Activated CD4-positive, alpha-beta memory T cell treated with anti-CD3 and anti-CD28 coated beads for 36 hours (primary cell): ENCODE data around the gene MYO1H. TPM values are rescaled to one million over a fixed set of nuclear protein-coding genes. Genes with fewer than 3 reads are reported as not detected.

Experiments
- CTCF ChIA-PET: fragments of 350-600 bp; sonication (Branson Sonifier 250); formaldehyde crosslinking; loops from one replicate; lab custom pipeline; 2021; ENCODE audit warnings: antibody characterized with exemption, inconsistent platforms; lab: Charles Lee
- POLR2A ChIA-PET: fragments of 350-600 bp; sonication (Branson Sonifier 250); formaldehyde crosslinking; loops from one replicate; lab custom pipeline; 2021; ENCODE audit warnings: antibody characterized with exemption; lab: Charles Lee
- DNase-seq: peaks from one replicate; pipeline ENCODE4 v3.0.0-alpha.2; 2020
- H3K27ac Mint-ChIP-seq: one replicate; pipeline ENCODE4 v1.8.0; 2021; ENCODE audit warnings: mixed read lengths
- H3K27me3 Mint-ChIP-seq: one replicate; pipeline ENCODE4 v1.8.0; 2021; ENCODE audit warnings: mixed read lengths
- H3K36me3 Mint-ChIP-seq: one replicate; pipeline ENCODE4 v1.8.0; 2021; ENCODE audit warnings: mixed read lengths
- H3K4me1 Mint-ChIP-seq: one replicate; pipeline ENCODE4 v1.8.0; 2021; ENCODE audit warnings: low read depth, mixed read lengths
- H3K4me3 Mint-ChIP-seq: one replicate; pipeline ENCODE4 v1.8.0; 2021; ENCODE audit warnings: mild to moderate bottlenecking, mixed read lengths
- H3K9me3 Mint-ChIP-seq: one replicate; pipeline ENCODE4 v1.8.0; 2021; ENCODE audit warnings: mixed read lengths
- intact Hi-C: fragments of 100-400 bp; cut with micrococcal nuclease; formaldehyde crosslinking; loops from one replicate; pipeline ENCODE4 v1.15.1; 2023
- total RNA-seq, 2 experiments: library from RNA; stranded (reverse); gene quantifications; one replicate each; pipeline ENCODE4 v1.2.3, GENCODE V29; 2021

The MYO1H gene
- not detected for total RNA-seq

GRCh38 chr12:109347589-109347988 lies at the start of gene MYO1H:
TSS of gene MYO1H (plus strand) at chr12:109347900. CDS start at chr12:109347961, 61 bp downstream.
- ChIA-PET CTCF (interaction anchor here (0.8 to 1.9 kb wide), 6 partner anchors 27 to 84 kb away, joined by 3 to 7 read pairs (median 4); no protein-coding TSS in a partner anchor), POLR2A (no interaction called here)
- DNase-seq = no peak
- Mint-ChIP-seq H3K4me1 (no peaks in the 10 kb centered on the region), H3K9me3 (peaks cover 2% of the 10 kb centered on the region), H3K27me3 (peaks cover 8% of the 10 kb centered on the region), H3K27ac (no peak within 1 kb of the TSS), H3K4me3 (no peak within 1 kb of the TSS), H3K36me3 (no peaks in the 10 kb centered on the region)
- intact Hi-C loops = loop anchor here (5.0 kb wide), 1 partner anchor 40 kb away; no protein-coding TSS in a partner anchor

DNA sequence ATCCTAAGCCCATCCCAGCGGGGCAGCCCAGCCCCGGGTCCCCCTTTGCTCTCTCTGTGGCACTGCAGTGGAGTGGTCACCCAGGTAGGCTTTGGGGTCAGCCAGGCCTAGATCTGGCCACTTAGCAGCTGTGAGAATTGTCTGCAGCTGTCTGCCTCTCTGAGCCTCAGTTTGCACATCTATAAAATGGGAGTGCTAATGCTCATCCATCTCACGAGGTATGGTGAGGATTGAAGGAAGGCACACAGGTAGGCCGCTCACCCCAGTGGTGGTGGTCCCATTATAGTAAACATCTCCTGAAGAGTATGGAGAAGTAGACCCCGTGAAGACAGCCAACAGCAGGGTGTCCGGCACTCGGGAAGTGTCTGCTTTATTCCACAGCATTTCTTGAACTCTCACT lies 47.9 kb upstream of the MYO1H start:
- Mint-ChIP-seq H3K4me3 (no peak overlapping the region), H3K36me3 (no peaks in the 10 kb centered on the region), H3K9me3 (no peaks in the 10 kb centered on the region), H3K27me3 (peaks cover 16% of the 10 kb centered on the region), H3K4me1 (no peaks in the 10 kb centered on the region), H3K27ac (no peak overlapping the region)
- CTCF ChIA-PET = no interaction called here
- POLR2A ChIA-PET = no interaction called here
- intact Hi-C loops = no loop called here
- no peak for DNase-seq

DNA sequence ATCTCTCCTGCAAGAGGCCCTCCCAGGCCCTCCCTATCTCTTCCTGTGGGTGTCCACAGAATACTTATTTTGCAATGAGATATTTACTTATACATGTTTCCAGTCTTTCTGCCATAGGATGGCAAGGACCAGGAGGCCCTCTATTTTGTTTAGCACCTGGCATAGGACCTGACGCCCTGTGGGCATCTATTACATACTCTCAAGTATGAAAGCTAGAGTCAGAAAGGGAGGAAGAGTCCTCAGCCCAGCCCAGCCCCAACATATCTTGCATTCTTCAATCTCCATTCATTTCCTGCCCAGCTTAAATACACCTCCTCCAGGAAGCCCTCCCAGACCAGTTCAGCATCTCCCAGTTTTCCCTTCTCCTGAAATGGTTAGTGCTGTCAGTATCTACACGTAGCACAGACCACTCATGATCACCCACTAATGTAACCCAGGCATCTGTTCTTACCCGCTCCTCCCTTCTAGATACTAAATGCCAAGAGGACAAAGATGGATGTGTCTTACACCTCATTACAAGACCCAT lies 46.0 kb upstream of the MYO1H start:
- H3K4me1 Mint-ChIP-seq = no peaks in the 10 kb centered on the region
- ChIA-PET POLR2A (no interaction called here), CTCF (interaction anchor here (0.7 to 1.0 kb wide), 3 partner anchors 17 to 162 kb away, joined by 3 read pairs; no protein-coding TSS in a partner anchor)
- no peak overlapping the region for H3K4me3 Mint-ChIP-seq
- H3K9me3 Mint-ChIP-seq = no peaks in the 10 kb centered on the region
- DNase-seq = no peak
- no peaks in the 10 kb centered on the region for H3K36me3 Mint-ChIP-seq
- peaks cover 20% of the 10 kb centered on the region for H3K27me3 Mint-ChIP-seq
- H3K27ac Mint-ChIP-seq = no peak overlapping the region
- intact Hi-C loops = no loop called here

- Mint-ChIP-seq H3K4me3 (no peak overlapping the region), H3K4me1 (no peaks in the 10 kb centered on the region), H3K36me3 (no peaks in the 10 kb centered on the region), H3K9me3 (no peaks in the 10 kb centered on the region), H3K27me3 (peaks cover 26% of the 10 kb centered on the region), H3K27ac (no peak overlapping the region)
- DNase-seq = no peak
- ChIA-PET POLR2A (no interaction called here), CTCF (interaction anchor here (0.7 to 1.0 kb wide), 2 partner anchors 17 to 147 kb away, joined by 3 read pairs; no protein-coding TSS in a partner anchor)
- intact Hi-C loops = no loop called here
Observed at GRCh38 chr12:109302358-109302757, 45.3 kb upstream of the MYO1H start.

GRCh38 chr12:109302770-109303169 lies 44.9 kb upstream of the MYO1H start:
- Mint-ChIP-seq H3K9me3 (no peaks in the 10 kb centered on the region), H3K27me3 (peaks cover 30% of the 10 kb centered on the region), H3K36me3 (no peaks in the 10 kb centered on the region), H3K27ac (no peak overlapping the region), H3K4me1 (no peaks in the 10 kb centered on the region), H3K4me3 (no peak overlapping the region)
- intact Hi-C loops = no loop called here
- ChIA-PET CTCF (no interaction called here), POLR2A (no interaction called here)
- no peak for DNase-seq

- Mint-ChIP-seq H3K9me3 (no peaks in the 10 kb centered on the region), H3K36me3 (no peaks in the 10 kb centered on the region), H3K4me3 (no peak overlapping the region), H3K27ac (no peak overlapping the region), H3K27me3 (peaks cover 42% of the 10 kb centered on the region), H3K4me1 (peaks cover 3% of the 10 kb centered on the region)
- ChIA-PET CTCF (no interaction called here), POLR2A (no interaction called here)
- DNase-seq = no peak
- intact Hi-C loops = no loop called here
Observed at GRCh38 chr12:109304485-109304884, 43.2 kb upstream of the MYO1H start.

- peaks cover 47% of the 10 kb centered on the region for H3K27me3 Mint-ChIP-seq
- H3K36me3 Mint-ChIP-seq = no peaks in the 10 kb centered on the region
- intact Hi-C loops = no loop called here
- ChIA-PET POLR2A (interaction anchor here (0.6 kb wide), 1 partner anchor 12 kb away, joined by 3 read pairs; no protein-coding TSS in a partner anchor), CTCF (no interaction called here)
- no peak overlapping the region for H3K4me3 Mint-ChIP-seq
- no peak overlapping the region for H3K27ac Mint-ChIP-seq
- DNase-seq = no peak
- no peaks in the 10 kb centered on the region for H3K9me3 Mint-ChIP-seq
- peaks cover 6% of the 10 kb centered on the region for H3K4me1 Mint-ChIP-seq
Observed at GRCh38 chr12:109305547-109305946, 42.2 kb upstream of the MYO1H start.

DNA sequence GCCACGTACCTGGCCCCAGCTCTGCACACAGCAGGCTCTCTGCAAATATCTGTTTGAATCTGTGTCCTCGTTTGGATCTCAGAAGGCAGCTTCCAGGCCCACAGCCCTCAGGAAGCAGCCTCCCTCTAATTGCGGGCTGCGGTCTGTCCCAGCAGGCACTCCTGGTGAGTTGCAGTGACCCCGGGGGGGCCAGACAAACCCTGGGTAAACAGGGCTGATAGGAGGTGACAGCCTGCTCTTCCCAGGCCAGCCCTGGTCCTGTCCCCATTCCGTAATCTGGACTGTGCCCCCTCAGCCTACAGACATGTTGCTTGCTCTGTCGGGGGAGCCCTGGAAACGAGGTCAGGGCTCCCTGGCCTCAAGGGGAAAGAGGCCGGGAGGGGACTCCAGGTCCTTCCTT lies 40.6 kb upstream of the MYO1H start:
- POLR2A ChIA-PET = no interaction called here
- intact Hi-C loops = no loop called here
- DNase-seq = no peak
- peaks cover 53% of the 10 kb centered on the region for H3K27me3 Mint-ChIP-seq
- H3K4me3 Mint-ChIP-seq = no peak overlapping the region
- H3K27ac Mint-ChIP-seq = no peak overlapping the region
- no peaks in the 10 kb centered on the region for H3K36me3 Mint-ChIP-seq
- peaks cover 10% of the 10 kb centered on the region for H3K4me1 Mint-ChIP-seq
- no peaks in the 10 kb centered on the region for H3K9me3 Mint-ChIP-seq
- CTCF ChIA-PET = no interaction called here

- ChIA-PET POLR2A (no interaction called here), CTCF (no interaction called here)
Observed at GRCh38 chr12:109308534-109309380, 38.9 kb upstream of the MYO1H start, which contains the start of gene FOXN4. TSS of gene FOXN4 (minus strand) at chr12:109309284. CDS start at chr12:109308321, 963 bp downstream.

GRCh38 chr12:109309381-109310246 lies 38.1 kb upstream of the MYO1H start:
- peak overlapping the region; percentile 69 for H3K4me3 Mint-ChIP-seq

More at GRCh38 chr12:109308534-109309380, 38.9 kb upstream of the MYO1H start, which contains the start of gene FOXN4:
- intact Hi-C loops = no loop called here
- peak within 1 kb of the TSS; percentile 69 for H3K4me3 Mint-ChIP-seq
- DNase-seq = no peak
- H3K27ac Mint-ChIP-seq = no peak within 1 kb of the TSS
- peaks cover 52% of the 10 kb centered on the region for H3K27me3 Mint-ChIP-seq
- H3K4me1 Mint-ChIP-seq = peaks cover 10% of the 10 kb centered on the region
- no peaks in the 10 kb centered on the region for H3K9me3 Mint-ChIP-seq
- no peaks in the 10 kb centered on the region for H3K36me3 Mint-ChIP-seq

DNA sequence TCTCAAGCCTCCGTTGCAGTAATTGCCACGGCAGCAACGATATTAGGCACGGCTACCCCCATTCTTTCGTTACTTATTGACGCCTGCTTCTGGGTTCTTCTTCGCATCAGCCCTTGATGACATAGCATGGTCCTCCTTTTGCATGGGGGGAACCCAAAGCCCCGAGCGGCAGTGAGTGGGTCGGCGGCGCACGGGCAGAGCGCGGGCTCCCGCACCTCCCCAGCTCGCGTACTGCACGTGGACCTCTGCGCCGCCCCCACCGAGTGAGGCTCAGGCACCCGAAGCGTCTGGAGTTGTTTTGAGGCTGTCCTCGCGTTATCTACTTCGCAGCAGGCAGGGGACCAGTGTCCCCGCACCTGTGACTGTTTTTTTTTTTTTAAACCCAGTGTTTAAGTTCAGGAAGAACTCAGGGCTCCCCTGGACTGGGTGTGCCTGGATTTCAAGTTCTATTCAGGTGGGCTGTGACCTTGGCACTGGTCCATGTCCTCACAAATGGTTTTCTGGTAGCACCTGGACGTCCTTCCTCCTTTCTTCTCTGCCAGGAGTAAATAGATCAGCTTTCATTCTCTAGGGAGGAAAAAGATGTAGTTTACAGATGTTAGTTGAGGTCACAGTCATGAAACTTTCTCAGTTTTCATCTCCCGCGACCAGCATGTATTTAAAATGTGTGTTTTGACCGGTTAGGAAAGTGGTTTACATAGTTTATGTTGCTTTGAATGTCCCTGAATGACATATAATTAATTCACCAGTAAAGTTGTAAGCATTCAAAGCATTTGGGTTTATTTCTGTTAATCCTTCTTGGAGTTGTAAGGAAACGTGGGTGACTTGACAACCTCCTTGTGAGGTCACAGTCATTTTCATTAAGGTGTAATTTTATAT lies 37.2 kb upstream of the MYO1H start:
- ChIA-PET CTCF (no interaction called here), POLR2A (no interaction called here)
- DNase-seq = peak; percentile 25
- peaks cover 59% of the 10 kb centered on the region for H3K27me3 Mint-ChIP-seq
- H3K4me3 Mint-ChIP-seq = peak overlapping the region; percentile 57
- intact Hi-C loops = no loop called here
- H3K27ac Mint-ChIP-seq = no peak overlapping the region
- H3K4me1 Mint-ChIP-seq = peaks cover 10% of the 10 kb centered on the region
- no peaks in the 10 kb centered on the region for H3K9me3 Mint-ChIP-seq
- no peaks in the 10 kb centered on the region for H3K36me3 Mint-ChIP-seq

More at GRCh38 chr12:109309381-109310246, 38.1 kb upstream of the MYO1H start:
- CTCF ChIA-PET = no interaction called here
- POLR2A ChIA-PET = no interaction called here
- no peaks in the 10 kb centered on the region for H3K9me3 Mint-ChIP-seq
- DNase-seq = no peak
- H3K4me1 Mint-ChIP-seq = peaks cover 10% of the 10 kb centered on the region
- peaks cover 56% of the 10 kb centered on the region for H3K27me3 Mint-ChIP-seq
- no peak overlapping the region for H3K27ac Mint-ChIP-seq
- intact Hi-C loops = no loop called here
- no peaks in the 10 kb centered on the region for H3K36me3 Mint-ChIP-seq
